Testis (tissue), 2 donors: ENCODE results near the gene SLC2A1.

Experiments used
- CTCF ChIP-seq, 3 experiments: fragments of 450-650 bp in 2 of 3; fragments of 200-600 bp in 1 of 3; sonication (generic) in 1 of 3; IDR thresholded peaks; one replicate each; pipeline ENCODE4 v1.5.1; 2016 to 2019; ENCODE audit warnings: antibody characterized with exemption in 3 of 3, mild to moderate bottlenecking in 2 of 3, moderate library complexity in 1 of 3
- POLR2A ChIP-seq: fragments of 450-650 bp; IDR thresholded peaks from one replicate; pipeline ENCODE4 v1.6.1; 2017; ENCODE audit warnings: antibody characterized with exemption, mild to moderate bottlenecking, moderate library complexity

DNA sequence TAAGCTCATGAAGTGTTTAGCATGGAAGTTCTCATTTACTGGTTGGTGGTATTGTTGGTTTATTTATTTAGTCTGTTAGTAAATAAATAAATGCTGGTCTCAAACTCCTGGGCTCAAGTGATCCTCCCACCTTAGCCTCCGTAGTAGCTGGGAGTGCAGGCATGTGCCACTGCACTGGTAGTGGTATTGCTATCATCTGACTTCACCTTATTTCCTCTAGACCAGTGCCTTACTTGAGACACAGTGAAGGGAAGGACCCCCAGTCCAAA is 1.4 kb upstream of the SLC2A1 start:
- TF ChIP-seq CTCF (IDR thresholded peaks at IDR 0.05) (no peak), POLR2A (no peak)
